ENCODE measurements around the gene SCRN2. TPM values are rescaled to one million over a fixed set of nuclear protein-coding genes. Genes with fewer than 3 reads are reported as not detected.
A peak's percentile ranks its signal among the peaks of the same experiment; 100 is the strongest.

Gene SCRN2
- total RNA-seq, 1 experiment from 2014 or later, result 35.5 TPM

DNA sequence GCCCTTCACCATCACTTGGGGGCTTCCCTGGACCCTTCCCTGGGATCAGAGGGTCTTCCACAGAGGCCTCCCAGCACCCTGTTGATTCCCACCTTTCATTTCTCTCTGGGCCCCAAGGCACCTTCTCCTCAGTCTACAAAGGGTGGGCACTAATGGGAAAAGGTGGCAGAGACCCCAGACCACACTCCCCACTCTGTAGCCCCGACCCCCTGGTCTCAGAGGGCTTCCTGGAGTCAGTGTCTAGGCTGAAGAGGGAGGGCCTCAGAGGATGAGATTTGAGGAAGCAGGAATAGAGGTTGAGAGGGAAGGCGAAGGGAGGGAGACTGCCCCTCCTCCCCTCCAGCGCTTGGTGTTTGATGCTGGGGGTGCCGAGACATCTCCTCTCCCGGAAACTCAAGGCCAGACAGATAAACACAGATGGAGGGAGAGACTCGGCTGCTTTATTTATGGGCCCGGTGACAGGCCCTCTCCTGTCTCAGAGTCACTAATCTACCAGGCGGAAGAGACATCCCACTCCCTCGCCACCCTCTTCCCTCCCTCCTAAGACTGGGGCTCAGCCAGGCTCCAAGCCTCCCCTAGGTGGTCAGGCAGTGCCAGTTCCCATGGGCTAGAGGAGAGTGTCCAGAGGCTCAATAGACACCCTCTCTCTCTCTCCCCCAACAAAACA is 36.4 kb upstream of the SCRN2 start:
- no peak overlapping the region for H3K4me3 ChIP-seq (ENCODE audit: insufficient read depth, low read depth, low read length)
- peaks cover 12% of the 10 kb centered on the region for H3K27me3 ChIP-seq (ENCODE audit: control insufficient read depth, insufficient read depth, low read length)
- peak; percentile 11 for DNase-seq
- H3K36me3 ChIP-seq (replicated peaks; ENCODE audit: control insufficient read depth, insufficient read depth, low read length), result no peaks in the 10 kb centered on the region

DNA sequence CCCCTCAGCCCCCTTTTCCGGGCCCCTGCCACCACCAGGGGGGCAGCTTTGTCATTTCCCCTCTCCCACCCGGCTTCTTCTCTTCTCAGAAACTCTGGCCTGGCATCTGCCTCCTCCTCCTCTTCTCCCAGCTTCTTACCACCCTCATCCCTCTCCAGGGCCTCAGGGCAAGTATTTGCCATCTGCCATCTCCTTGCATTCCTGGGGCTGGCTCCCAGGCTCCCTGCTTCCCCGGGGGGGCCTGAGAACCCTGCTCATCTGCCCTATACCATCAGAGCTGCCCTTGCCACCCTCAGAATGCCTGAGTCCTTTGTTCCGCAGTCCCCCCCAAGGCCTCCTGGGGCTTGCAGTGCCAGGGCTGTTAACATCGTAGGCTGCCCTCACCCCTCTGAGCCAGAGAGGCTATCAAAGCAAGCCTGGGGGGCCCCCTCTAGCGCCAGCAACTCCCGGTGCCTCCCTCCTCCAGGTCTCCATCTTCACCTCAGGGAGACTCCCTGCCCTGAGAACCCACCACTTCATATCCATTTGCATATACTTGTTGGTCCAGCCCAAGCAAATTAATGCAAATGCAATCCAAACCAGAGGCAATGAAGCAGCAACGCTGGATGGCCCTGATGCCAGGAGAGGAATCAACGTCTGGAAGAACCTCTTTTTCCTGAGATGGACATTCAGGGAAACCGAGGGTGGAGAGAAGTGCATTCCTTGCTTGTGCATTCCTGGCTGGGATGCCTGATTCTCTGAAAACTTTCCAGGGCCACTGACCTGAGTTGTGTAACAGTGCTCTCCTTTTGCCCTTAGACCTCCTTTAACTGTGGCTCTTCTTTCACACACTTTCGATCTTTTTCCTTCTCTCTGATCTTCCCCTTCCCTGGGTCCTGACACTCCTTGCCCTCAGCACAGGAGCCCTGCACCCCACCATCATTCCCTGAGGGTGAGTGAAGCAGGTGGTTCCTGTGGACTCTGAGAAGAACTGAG is 34.2 kb upstream of the SCRN2 start:
- Histone ChIP-seq H3K36me3 (replicated peaks; ENCODE audit: control insufficient read depth, insufficient read depth, low read length) (no peaks in the 10 kb centered on the region), H3K27me3 (ENCODE audit: control insufficient read depth, insufficient read depth, low read length) (peaks cover 32% of the 10 kb centered on the region), H3K4me3 (ENCODE audit: insufficient read depth, low read depth, low read length) (no peak overlapping the region)
- DNase-seq, result no peak

DNA sequence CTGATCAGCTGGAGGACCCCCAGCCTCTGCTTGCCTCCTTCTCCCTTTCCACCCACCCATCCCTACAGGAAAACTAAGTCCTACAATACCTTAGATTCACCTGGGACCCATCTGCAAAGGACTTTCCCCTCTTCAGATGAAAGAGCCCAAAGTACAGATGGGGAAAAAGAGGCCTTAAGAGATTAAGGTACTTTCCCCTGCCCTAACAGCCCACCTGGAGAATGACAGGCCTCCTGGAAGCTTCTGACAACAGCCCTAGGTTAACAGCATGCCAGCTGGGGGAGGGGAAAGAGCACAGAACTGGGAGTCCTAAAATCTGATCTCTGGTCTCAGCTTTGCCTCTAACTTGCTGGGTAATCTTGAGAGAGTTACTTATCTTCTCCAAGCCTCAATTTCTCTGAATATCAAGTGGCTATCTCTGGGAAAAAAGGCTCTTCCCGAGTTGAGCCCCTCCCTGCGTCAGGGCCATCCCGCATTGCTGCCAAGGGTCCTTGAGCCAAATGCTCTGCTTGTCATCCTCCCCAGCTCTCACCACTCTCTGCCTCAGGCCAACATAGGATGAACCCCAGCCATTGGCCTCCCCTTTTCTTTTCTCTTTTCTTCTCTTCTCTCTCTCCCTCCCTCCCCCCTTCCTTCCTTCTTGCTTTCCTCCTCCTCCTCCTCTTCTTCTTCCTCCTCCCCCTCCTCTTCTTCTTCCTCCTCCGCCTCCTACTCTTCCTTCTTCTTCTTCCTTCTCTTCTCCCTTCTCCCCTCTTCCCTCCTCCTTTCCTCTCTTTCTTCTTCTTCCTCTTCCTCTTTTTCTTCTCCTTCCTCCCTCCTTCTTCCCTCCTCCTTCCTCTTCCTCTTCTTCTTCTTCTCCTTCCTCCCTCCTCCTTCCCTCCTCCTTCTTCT is 32.4 kb upstream of the SCRN2 start:
- DNase-seq, result peak; percentile 56
- no peak overlapping the region; the same call in 1 of the 2 replicates for H3K4me3 ChIP-seq (ENCODE audit: insufficient read depth, low read depth, low read length)

DNA sequence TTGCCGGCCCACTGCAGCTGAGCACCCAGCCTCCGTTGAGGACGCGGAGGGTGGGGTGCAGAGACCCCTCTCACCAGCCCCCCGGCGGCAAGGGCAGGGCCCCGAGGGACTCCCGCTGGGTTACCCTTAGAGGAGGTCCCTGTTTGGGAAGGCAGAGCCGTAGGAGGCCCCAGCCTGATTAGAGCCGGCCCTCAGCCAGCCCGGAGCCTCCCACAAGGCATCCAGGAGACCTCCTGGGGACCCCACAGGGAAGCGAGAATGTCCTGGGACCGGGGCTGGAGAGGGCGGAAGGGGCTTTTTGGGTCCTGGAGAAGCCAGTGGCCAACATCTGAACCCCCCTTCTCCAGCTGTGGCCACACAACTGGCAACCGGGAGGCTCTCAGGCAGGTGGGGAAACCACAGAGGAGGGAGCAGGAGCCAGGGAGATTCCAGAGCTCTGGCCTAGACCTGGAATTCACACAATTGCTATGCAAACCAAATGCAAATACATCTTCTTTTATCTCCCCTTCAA is 31.6 kb upstream of the SCRN2 start:
- peak; percentile 84 for DNase-seq
- Histone ChIP-seq H3K36me3 (replicated peaks; ENCODE audit: control insufficient read depth, insufficient read depth, low read length) (no peaks in the 10 kb centered on the region), H3K4me3 (ENCODE audit: insufficient read depth, low read depth, low read length) (peak overlapping the region; percentile 51), H3K27me3 (ENCODE audit: control insufficient read depth, insufficient read depth, low read length) (peaks cover 53% of the 10 kb centered on the region)

More for the DNA sequence above, 32.4 kb upstream of the SCRN2 start:
- Histone ChIP-seq H3K27me3 (ENCODE audit: control insufficient read depth, insufficient read depth, low read length) (peaks cover 48% of the 10 kb centered on the region), H3K36me3 (replicated peaks; ENCODE audit: control insufficient read depth, insufficient read depth, low read length) (no peaks in the 10 kb centered on the region)

DNA sequence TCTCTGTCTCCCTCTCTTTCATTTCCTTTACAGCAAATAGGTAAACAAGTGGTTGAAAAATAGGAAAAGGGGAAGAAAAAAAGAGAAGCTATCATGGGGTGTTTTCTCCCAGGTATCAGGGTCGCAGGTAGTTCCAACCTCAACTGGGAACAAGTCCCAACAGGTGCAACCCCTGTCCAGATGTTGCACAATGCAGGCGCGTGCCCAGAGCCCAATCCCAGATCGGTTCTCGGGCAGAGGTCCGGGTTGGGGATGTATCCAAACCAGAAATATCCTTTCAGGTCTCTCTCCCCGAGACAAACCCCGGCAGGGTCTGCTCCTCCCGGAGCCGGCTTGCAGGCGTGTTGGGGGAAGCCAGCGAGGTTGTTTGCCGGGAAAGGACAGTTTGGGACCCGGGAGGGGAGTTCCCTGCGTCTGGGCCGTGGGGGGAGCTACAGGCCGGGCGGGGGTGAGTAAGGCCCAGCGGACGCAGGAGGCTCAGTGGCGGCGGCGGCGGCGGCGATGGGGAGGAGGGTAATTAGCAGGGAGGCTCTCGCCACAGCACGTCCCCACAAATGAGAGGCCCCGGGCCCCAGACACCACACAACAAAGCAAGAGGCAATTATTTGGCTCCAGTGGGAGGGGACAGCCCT is 31.1 kb upstream of the SCRN2 start:
- DNase-seq, result peak; percentile 87
- H3K4me3 ChIP-seq (ENCODE audit: insufficient read depth, low read depth, low read length), result peak overlapping the region; percentile 51
- peaks cover 53% of the 10 kb centered on the region for H3K27me3 ChIP-seq (ENCODE audit: control insufficient read depth, insufficient read depth, low read length)
- no peaks in the 10 kb centered on the region for H3K36me3 ChIP-seq (replicated peaks; ENCODE audit: control insufficient read depth, insufficient read depth, low read length)

DNA sequence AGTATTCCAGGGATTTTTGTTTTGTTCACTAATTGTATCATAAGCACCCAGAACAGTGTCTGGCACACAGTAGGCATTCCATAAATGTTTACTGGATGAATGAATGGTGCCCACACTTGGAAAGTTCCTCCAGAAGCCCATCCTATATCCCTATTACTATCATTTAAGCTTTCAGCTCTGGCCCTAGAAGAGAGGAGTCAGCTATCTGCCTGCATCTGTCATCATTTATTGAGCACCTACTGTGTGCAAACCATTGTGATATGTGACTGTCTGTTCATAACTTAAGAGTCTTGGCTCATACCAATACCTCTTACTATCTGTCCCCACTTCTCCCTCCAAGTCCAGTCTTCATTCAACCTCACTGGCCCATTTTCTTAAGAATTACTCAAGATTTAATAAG is 30.0 kb upstream of the SCRN2 start:
- no peak for DNase-seq
- Histone ChIP-seq H3K36me3 (replicated peaks; ENCODE audit: control insufficient read depth, insufficient read depth, low read length) (no peaks in the 10 kb centered on the region), H3K27me3 (ENCODE audit: control insufficient read depth, insufficient read depth, low read length) (peaks cover 56% of the 10 kb centered on the region), H3K4me3 (ENCODE audit: insufficient read depth, low read depth, low read length) (no peak overlapping the region)

DNA sequence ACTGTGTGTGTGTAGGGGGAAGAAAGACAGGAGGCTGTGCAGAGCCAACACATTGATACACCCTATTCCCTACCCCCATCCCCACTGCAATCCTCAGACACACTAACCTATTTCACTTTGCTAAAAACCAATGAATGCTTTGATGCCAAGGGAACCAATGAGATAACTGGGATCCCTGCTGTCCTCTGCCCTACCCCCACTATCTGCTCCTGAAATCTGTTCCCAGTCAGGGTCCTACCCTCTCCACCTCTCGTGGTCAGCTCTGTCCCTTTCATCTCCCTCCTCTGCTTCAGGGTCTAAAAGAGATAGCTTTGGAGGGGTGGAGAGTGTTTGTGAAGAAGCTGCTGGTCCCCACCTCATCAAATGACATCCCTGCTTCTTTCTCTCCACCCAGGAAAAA is 29.0 kb upstream of the SCRN2 start:
- DNase-seq, result peak; percentile 70
- Histone ChIP-seq H3K27me3 (ENCODE audit: control insufficient read depth, insufficient read depth, low read length) (peaks cover 57% of the 10 kb centered on the region), H3K36me3 (replicated peaks; ENCODE audit: control insufficient read depth, insufficient read depth, low read length) (no peaks in the 10 kb centered on the region), H3K4me3 (ENCODE audit: insufficient read depth, low read depth, low read length) (no peak overlapping the region)

DNA sequence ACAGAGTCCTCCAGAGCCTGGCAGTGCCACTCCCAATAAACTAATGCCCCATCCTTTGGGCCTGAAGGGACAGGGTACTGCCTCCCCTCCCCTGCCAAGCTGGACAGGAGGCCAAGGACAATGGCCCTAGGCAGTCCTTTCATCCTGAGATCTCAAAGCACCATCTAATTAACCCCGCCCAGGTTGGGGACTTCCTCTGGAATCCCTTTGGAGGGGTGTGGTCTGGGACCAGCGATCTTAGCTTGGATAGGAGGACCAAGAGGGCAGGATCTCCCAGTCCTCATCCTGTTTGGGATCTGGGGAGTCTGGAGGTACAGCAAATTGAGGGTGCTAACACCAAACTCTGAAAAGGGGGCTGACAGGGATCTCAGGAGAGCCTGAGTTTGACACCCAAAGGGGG is 28.0 kb upstream of the SCRN2 start:
- Histone ChIP-seq H3K27me3 (ENCODE audit: control insufficient read depth, insufficient read depth, low read length) (peaks cover 55% of the 10 kb centered on the region), H3K4me3 (ENCODE audit: insufficient read depth, low read depth, low read length) (no peak overlapping the region), H3K36me3 (replicated peaks; ENCODE audit: control insufficient read depth, insufficient read depth, low read length) (no peaks in the 10 kb centered on the region)
- peak; percentile 54 for DNase-seq

DNA sequence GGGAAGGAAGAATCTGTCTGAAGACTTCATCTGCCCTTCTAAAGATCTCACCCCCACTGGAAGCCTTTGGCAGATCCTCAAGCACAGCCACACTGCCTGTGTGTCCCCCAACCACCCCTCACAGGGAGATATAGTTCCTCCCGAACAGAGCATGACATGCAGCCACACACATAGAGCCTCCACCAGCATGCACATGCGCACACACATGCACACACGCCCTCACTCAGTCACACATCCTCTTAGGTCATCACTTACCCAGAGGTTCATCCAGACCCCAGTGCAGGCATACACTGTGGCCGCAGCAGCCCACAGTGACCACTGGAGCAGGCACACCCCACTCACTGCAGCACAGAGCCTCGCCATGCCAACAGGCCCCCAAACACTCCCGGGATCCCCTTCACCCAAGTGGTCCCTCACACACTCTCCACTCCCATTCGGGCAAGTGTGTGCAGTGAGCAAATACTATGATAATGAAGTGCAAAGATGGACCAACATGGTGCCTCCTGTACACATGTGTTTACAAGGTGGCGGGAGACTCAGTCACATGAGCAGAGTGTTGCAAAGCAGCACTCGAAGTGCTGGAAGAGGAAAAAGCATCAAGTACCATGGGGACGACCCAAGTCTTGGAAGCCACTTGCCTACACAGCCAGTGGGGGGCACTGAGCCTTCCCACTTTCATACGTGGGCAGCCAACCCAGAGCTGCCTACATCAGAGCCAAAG is 26.9 kb upstream of the SCRN2 start:
- Histone ChIP-seq H3K4me3 (ENCODE audit: insufficient read depth, low read depth, low read length) (no peak overlapping the region), H3K36me3 (replicated peaks; ENCODE audit: control insufficient read depth, insufficient read depth, low read length) (no peaks in the 10 kb centered on the region), H3K27me3 (ENCODE audit: control insufficient read depth, insufficient read depth, low read length) (peaks cover 53% of the 10 kb centered on the region)
- no peak for DNase-seq

DNA sequence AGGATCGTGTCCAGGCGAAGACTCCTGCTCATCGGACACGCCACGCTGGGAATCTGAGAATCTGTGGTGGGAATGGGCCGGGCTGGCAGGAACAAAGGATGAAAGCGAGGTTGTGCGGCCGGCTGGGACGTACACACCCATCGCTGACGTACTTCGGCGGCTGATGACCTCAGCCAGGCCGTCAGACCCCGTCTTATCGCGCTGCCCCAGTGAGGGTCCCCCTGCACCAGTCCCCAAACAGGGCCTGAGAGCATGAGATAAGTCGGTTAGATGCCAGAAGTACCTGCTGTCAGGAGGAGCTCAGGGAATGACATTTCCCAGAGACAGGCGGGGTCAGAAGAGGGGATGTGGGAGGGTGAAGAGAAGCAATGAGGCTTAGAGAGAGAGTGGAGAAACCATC is 25.9 kb upstream of the SCRN2 start:
- H3K27me3 ChIP-seq (ENCODE audit: control insufficient read depth, insufficient read depth, low read length), result peaks cover 46% of the 10 kb centered on the region

DNA sequence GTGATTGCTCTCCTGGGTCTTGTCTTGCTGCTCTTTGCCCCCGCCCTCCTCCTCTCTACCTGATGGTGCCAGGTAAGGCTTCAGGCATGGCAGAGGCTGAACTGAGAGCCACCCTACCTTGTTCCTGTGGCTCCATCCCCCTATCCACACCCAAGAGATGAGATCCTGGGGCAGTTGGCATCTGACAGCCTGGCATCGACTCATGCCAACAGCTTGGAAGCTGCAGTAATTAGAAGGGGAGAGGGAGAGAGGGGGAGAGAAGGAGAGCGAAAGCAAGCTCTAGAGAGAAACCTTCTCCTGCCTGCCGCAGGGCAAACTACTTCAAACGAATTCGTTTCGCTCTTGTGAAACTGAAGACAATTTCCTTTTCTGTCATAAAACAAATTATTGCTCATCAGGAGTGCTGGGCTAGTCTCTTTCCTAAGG is 23.7 kb upstream of the SCRN2 start:
- DNase-seq, result no peak
- Histone ChIP-seq H3K27me3 (ENCODE audit: control insufficient read depth, insufficient read depth, low read length) (peaks cover 29% of the 10 kb centered on the region), H3K36me3 (replicated peaks; ENCODE audit: control insufficient read depth, insufficient read depth, low read length) (no peaks in the 10 kb centered on the region), H3K4me3 (ENCODE audit: insufficient read depth, low read depth, low read length) (no peak overlapping the region)

More for the DNA sequence above, 25.9 kb upstream of the SCRN2 start:
- no peaks in the 10 kb centered on the region for H3K36me3 ChIP-seq (replicated peaks; ENCODE audit: control insufficient read depth, insufficient read depth, low read length)
- DNase-seq, result no peak
- no peak overlapping the region for H3K4me3 ChIP-seq (ENCODE audit: insufficient read depth, low read depth, low read length)

DNA sequence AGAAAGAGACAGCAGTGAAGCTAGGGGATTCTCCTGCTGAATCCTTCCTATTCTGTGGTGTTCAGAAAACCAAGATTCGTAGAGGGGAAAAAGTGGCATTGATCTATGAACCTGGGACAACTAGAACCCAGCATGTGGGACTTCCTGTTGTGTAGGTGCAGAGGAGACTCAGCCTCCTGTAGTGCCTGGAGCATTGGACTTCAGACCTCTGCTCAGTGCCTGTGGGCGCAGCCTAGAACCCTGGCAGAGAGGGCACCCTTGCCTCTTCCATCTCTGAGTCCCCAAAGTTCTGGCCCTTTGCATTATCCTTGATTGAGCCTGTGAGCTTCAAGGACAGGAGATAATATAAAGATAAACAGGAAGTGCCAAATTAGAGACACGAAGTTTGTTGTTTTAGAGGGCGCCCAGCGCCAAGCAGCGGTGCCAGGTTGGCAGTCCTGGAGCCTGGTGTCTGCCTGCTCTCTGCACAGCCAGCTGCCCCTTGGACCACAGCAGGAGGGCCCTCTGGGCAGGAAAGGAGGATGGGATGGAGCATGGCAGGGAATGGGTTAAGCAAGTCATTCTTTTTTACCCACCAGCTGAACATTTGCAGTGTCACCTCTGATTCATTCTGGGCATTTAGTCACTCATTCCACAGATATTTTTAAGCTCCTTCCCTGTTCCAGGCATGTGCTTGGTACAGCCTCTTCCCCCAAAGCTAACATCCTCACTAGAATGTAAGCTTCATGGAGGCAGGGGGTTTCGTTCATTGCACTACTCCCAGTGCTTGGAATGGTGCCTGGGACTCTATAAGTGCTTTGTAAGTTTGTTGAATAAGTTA is 21.8 kb upstream of the SCRN2 start:
- Histone ChIP-seq H3K36me3 (replicated peaks; ENCODE audit: control insufficient read depth, insufficient read depth, low read length) (no peaks in the 10 kb centered on the region), H3K4me3 (ENCODE audit: insufficient read depth, low read depth, low read length) (no peak overlapping the region), H3K27me3 (ENCODE audit: control insufficient read depth, insufficient read depth, low read length) (peaks cover 21% of the 10 kb centered on the region)
- DNase-seq, result no peak

DNA sequence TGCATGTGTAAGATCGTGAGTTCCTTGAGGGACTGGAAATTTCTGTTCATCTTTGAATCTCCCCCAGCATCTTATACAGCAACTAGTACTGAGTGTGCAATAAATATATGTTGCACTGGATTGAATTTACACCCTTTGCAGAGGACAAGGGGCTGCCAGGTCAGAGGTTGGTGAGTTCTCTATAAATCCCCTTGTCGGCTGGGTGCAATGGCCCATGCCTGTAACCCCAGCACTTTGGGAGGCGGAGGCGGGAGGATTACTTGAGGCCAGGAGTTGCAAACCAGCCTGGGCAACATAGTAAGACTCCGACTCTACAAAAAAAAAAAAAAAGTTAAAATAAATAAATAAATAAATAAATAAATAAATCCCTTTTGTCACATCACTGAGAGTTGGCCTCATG is 19.3 kb upstream of the SCRN2 start:
- no peak for DNase-seq
- Histone ChIP-seq H3K36me3 (replicated peaks; ENCODE audit: control insufficient read depth, insufficient read depth, low read length) (no peaks in the 10 kb centered on the region), H3K27me3 (ENCODE audit: control insufficient read depth, insufficient read depth, low read length) (peaks cover 32% of the 10 kb centered on the region), H3K4me3 (ENCODE audit: insufficient read depth, low read depth, low read length) (no peak overlapping the region)

All from H7 (cell line).